Heart right ventricle (tissue), 16 donors: ENCODE results near the gene PPP3R1. TPM values are rescaled to one million over a fixed set of nuclear protein-coding genes. Genes with fewer than 3 reads are reported as not detected.

Experiments
- ATAC-seq, 8 donors: fragments of 200-7000 bp; cut with Tn5 transposase; one replicate each; pipeline ENCODE4 v1.9.1; 2020; ENCODE audit warnings: mild to moderate bottlenecking in 8 of 8, moderate library complexity in 8 of 8, moderate number of reproducible peaks in 1 of 8
- DNase-seq, 2 donors: peaks; one replicate each; pipeline ENCODE4 v3.0.0-alpha.2; 2020
- H3K27ac ChIP-seq, 10 donors: fragments of 200-600 bp; sonication (generic) in 2 of 10; one replicate each; pipeline versions ENCODE4 v1.5.0 to v1.8.0; 2020 to 2022; ENCODE audit warnings: mild to moderate bottlenecking in 3 of 10
- H3K27me3 ChIP-seq, 7 donors: fragments of 200-600 bp; one replicate each; pipeline ENCODE4 v1.8.0; 2021 to 2022; ENCODE audit warnings: mild to moderate bottlenecking in 2 of 7
- H3K36me3 ChIP-seq, 9 donors: fragments of 200-600 bp; sonication (generic) in 1 of 9; one replicate each; pipeline versions ENCODE4 v1.5.0 to v1.8.0; 2020 to 2022; ENCODE audit warnings: mild to moderate bottlenecking in 2 of 9
- H3K4me1 ChIP-seq, 9 donors: fragments of 200-600 bp; sonication (generic) in 1 of 9; one replicate each; pipeline versions ENCODE4 v1.5.0 to v1.8.0; 2020 to 2022; ENCODE audit warnings: mild to moderate bottlenecking in 4 of 9
- H3K4me3 ChIP-seq, 10 donors: fragments of 200-600 bp; sonication (generic) in 2 of 10; one replicate each; pipeline versions ENCODE4 v1.5.0 to v1.8.0; 2020 to 2022; ENCODE audit warnings: mild to moderate bottlenecking in 7 of 10, moderate library complexity in 2 of 10
- H3K9me3 ChIP-seq, 11 donors: fragments of 200-600 bp in 10 of 11; sonication (generic) in 2 of 11; one replicate each; pipeline versions ENCODE4 v1.5.0 to v1.8.0; 2013 to 2022; ENCODE audit warnings: mild to moderate bottlenecking in 2 of 11, control low read depth in 1 of 11, moderate library complexity in 1 of 11
- CTCF ChIP-seq, 9 donors: fragments of 200-600 bp; sonication (generic) in 2 of 9; IDR thresholded peaks; one replicate each; pipeline versions ENCODE4 v1.5.0 to v1.8.0; 2021 to 2022; ENCODE audit warnings: antibody characterized with exemption in 9 of 9, mild to moderate bottlenecking in 5 of 9, moderate library complexity in 1 of 9
- WGBS, 2 donors: extraction: QIAGEN DNeasy Blood & Tissue Kit; methylation state at CpG; one replicate each; pipeline ENCODE4 v1.1.7; 2013; ENCODE audit warnings: inconsistent platforms in 1 of 2; 5-methylcytosine and 5-hydroxymethylcytosine counted together
- intact Hi-C, 10 donors: fragments of 100-400 bp; cut with DNase I; formaldehyde crosslinking; loops; one replicate each; pipeline versions ENCODE4 v1.11.1 to v1.14.2; 2022
- polyA plus RNA-seq, 2 donors: library from polyadenylated mRNA; stranded (reverse); fragments of 200-250 nt; gene quantifications; one replicate each; pipeline ENCODE4 v1.2.3, GENCODE V29; 2013
- total RNA-seq, 10 donors: library from RNA; stranded (reverse); fragmentation: NEBNext Ultra II Directional in 3 of 10; extraction: Animal tissue kit (Norgen Biotek cat#: 25700) in 3 of 10; gene quantifications; one replicate each; pipeline versions ENCODE4 v1.2.1 to v1.2.4, GENCODE V29; 2021 to 2023
- donor health status: Arrhythmogenic right ventricular cardiomyopathy.
- donor health status: ischemic (EF 13 %, LVEDD 7.1; RV severe dilation, severe dysfunction).
- donor health status: healthy with polysubstance abuse.
- donor health status: DM: no; HTN: yes; CAD: no.
- donor health status: DM: no; HTN: no; CAD: no.
- donor health status: ischemic (EF 25% LVEDD 6.9; RV normal size, moderate dysfunction).
- donor health status: ischemic (EF 25% LVEDD 5.7; RV mildly dilated, moderate dysfunction).
- donor health status: healthy.
- donor health status: DM: yes; HTN: yes; CAD: no.
- donor health status: Ischemic cardiomyopathy.
- donor health status: ischemic (EF 35%, LVEDD 5.7; RV mildly dilated, moderate dysfunction).
- donor health status: nonischemic (EF 11% LVEDD 7.7; RV severe dilation, severe dysfunction).
- donor health status: DM: yes; HTN: yes; CAD: no.
- donor health status: PGD.
- donor health status: ischemic (EF 29% LVEDD 5.4; RV normal size, mild dysfunction).
- donor health status: nonischemic (EF 23%, LVEDD 6.1; RV moderate dilation, normal function).

Gene PPP3R1
- total and polyA plus RNA-seq, 12 donors: 8.4 to 46.1 (median 38.6) TPM

GRCh38 chr2:68282811-68283418 is 30.6 kb upstream of the PPP3R1 start:
- no peak overlapping the region for H3K4me3 ChIP-seq
- WGBS, 2 donors: 39 to 40% methylated on average over 5 of the region's 5 CpGs
- H3K4me1 ChIP-seq: peaks cover 0 to 38% (median 18%) of the 10 kb centered on the region in 9 donors
- no peak overlapping the region for H3K27ac ChIP-seq
- no peaks in the 10 kb centered on the region for H3K9me3 ChIP-seq
- DNase-seq (no peak), ATAC-seq (peak in 1 of 8 donors; percentile 59)
- TF ChIP-seq CTCF (IDR thresholded peaks at IDR 0.05): peak; percentile 49 to 84 (median 74)
- no peaks in the 10 kb centered on the region for H3K36me3 ChIP-seq
- intact Hi-C loops: loop anchor here (1.0 to 10.0 kb wide), 9 partner anchors 86 to 162 kb away; no protein-coding TSS in a partner anchor
- no peaks in the 10 kb centered on the region for H3K27me3 ChIP-seq

GRCh38 chr2:68280796-68281195 is 28.5 kb upstream of the PPP3R1 start:
- no peaks in the 10 kb centered on the region for H3K27me3 ChIP-seq
- WGBS, 2 donors: 94 to 95% methylated on average over 1 of the region's 1 CpG
- H3K27ac ChIP-seq: no peak overlapping the region
- no peaks in the 10 kb centered on the region for H3K9me3 ChIP-seq
- no peak for ATAC-seq
- no peaks in the 10 kb centered on the region for H3K36me3 ChIP-seq
- no peak overlapping the region for H3K4me3 ChIP-seq
- TF ChIP-seq CTCF (IDR thresholded peaks at IDR 0.05): no peak
- intact Hi-C loops: loop anchor here in 9 of 10 donors (5.0 to 10.0 kb wide), 5 partner anchors 83 to 164 kb away; no protein-coding TSS in a partner anchor
- peaks cover 0 to 24% (median 9%) of the 10 kb centered on the region in 9 donors for H3K4me1 ChIP-seq
- no peak for DNase-seq

- H3K36me3 ChIP-seq: no peaks in the 10 kb centered on the region
- H3K4me3 ChIP-seq: no peak overlapping the region
- no peaks in the 10 kb centered on the region for H3K27me3 ChIP-seq
- peaks cover 0 to 24% (median 9%) of the 10 kb centered on the region in 9 donors for H3K4me1 ChIP-seq
- intact Hi-C loops: loop anchor here in 9 of 10 donors (5.0 to 10.0 kb wide), 5 partner anchors 83 to 164 kb away; no protein-coding TSS in a partner anchor
- ATAC-seq (no peak), DNase-seq (no peak)
- TF ChIP-seq CTCF (IDR thresholded peaks at IDR 0.05): no peak
- H3K27ac ChIP-seq: no peak overlapping the region
- WGBS, 2 donors: 95% methylated on average over 1 of the region's 1 CpG
- H3K9me3 ChIP-seq: no peaks in the 10 kb centered on the region
Measured at GRCh38 chr2:68280348-68280747, 28.0 kb upstream of the PPP3R1 start.

- 88 to 89% methylated on average over 4 of the region's 4 CpGs for WGBS, 2 donors
- intact Hi-C loops: loop anchor here in 9 of 10 donors (5.0 to 10.0 kb wide), 5 partner anchors 82 to 165 kb away; no protein-coding TSS in a partner anchor
- ATAC-seq: no peak
Measured at GRCh38 chr2:68279691-68280090, 27.4 kb upstream of the PPP3R1 start.

More at GRCh38 chr2:68279691-68280090, 27.4 kb upstream of the PPP3R1 start:
- Histone ChIP-seq H3K27ac (no peak overlapping the region), H3K4me1 (peaks cover 0 to 18% (median 6%) of the 10 kb centered on the region in 9 donors), H3K9me3 (no peaks in the 10 kb centered on the region), H3K36me3 (no peaks in the 10 kb centered on the region), H3K4me3 (no peak overlapping the region), H3K27me3 (no peaks in the 10 kb centered on the region)
- DNase-seq: no peak
- TF ChIP-seq CTCF (IDR thresholded peaks at IDR 0.05): no peak
